NCI-H526 treated with DMSO at 0.1 percent for 48 hours (cell line): ENCODE results near the gene CEND1.
A peak's percentile ranks its signal among the peaks of the same experiment; 100 is the strongest.

ENCODE experiments used
- DNase-seq: peaks from one replicate; lab custom pipeline; 2025; lab: John Stamatoyannopoulos, UW

Gene CEND1

GRCh38 chr11:827146-827896 is 37.4 kb upstream of the CEND1 start:
- DNase-seq, result peak; percentile 54

- no peak for DNase-seq
Measured at GRCh38 chr11:826836-827145, 36.9 kb upstream of the CEND1 start.

- no peak for DNase-seq
Measured at GRCh38 chr11:826227-826621, 36.3 kb upstream of the CEND1 start.

- no peak for DNase-seq
Measured at GRCh38 chr11:825366-826226, 35.7 kb upstream of the CEND1 start.

GRCh38 chr11:824942-825341 is 35.1 kb upstream of the CEND1 start:
- no peak for DNase-seq

- peak; percentile 61 for DNase-seq
Measured at GRCh38 chr11:824292-824880, 34.5 kb upstream of the CEND1 start.

GRCh38 chr11:823441-824291 is 33.8 kb upstream of the CEND1 start:
- DNase-seq, result no peak

GRCh38 chr11:821512-822371 is 31.9 kb upstream of the CEND1 start:
- DNase-seq, result no peak

GRCh38 chr11:820655-821511 is 31.0 kb upstream of the CEND1 start:
- no peak for DNase-seq

- DNase-seq, result peak; percentile 51
Measured at GRCh38 chr11:819943-820649, 30.2 kb upstream of the CEND1 start.

GRCh38 chr11:819129-819931 is 29.4 kb upstream of the CEND1 start:
- DNase-seq, result peak; percentile 80

- no peak for DNase-seq
Measured at GRCh38 chr11:818396-819128, 28.7 kb upstream of the CEND1 start, which contains the start of gene PNPLA2. TSS of gene PNPLA2 (plus strand) at chr11:818914. CDS start at chr11:819719, 805 bp downstream.

GRCh38 chr11:816433-816779 is 26.5 kb upstream of the CEND1 start:
- DNase-seq, result no peak

- no peak for DNase-seq
Measured at GRCh38 chr11:815675-816432, 26.0 kb upstream of the CEND1 start.

GRCh38 chr11:813456-814096 is 23.7 kb upstream of the CEND1 start:
- no peak for DNase-seq

- no peak for DNase-seq
Measured at GRCh38 chr11:813072-813455, 23.2 kb upstream of the CEND1 start.

- DNase-seq, result no peak
Measured at GRCh38 chr11:812390-812789, 22.5 kb upstream of the CEND1 start.
